Measurements from ENCODE around the gene PIK3R3.

DNA sequence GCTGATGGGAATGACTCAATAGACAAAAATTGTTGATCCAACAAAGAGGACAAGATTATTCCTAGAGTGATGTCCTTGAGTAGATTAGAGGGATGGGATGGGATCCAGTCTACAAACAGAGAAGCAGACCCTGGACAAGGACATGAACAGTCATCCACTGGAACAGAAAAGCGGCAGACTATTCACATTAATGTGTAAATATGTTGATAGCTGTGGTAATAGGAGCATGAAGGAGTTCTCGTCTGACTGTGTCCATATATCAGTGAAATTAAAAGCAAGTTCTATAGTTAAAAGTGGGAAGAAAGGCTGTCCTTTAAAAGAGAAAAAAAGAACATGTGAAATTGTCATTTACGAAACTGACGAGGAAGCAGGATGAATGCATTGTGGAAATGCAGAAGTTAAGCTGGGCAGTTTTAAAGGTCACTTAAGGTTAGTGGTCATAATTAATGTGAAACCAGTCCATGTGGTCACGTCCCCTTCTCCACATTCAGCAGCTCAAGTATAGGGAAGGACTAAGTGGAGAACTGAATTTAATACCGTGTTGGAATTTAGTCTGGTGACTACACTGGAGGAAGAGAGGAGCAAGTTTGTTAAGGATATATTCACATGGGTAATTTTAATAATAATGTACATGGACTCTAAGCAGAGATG lies 62.1 kb downstream of the PIK3R3 start:
- TF ChIP-seq CBFB (CRISPR knock-in tag; IDR thresholded peaks at IDR 0.05) = no peak
- TF ChIP-seq TAF1 (IDR thresholded peaks at IDR 0.05; ENCODE audit: control insufficient read depth, extremely low read depth, insufficient read depth, low read length, severe bottlenecking) = no peak
- TF ChIP-seq, protein P1, sequence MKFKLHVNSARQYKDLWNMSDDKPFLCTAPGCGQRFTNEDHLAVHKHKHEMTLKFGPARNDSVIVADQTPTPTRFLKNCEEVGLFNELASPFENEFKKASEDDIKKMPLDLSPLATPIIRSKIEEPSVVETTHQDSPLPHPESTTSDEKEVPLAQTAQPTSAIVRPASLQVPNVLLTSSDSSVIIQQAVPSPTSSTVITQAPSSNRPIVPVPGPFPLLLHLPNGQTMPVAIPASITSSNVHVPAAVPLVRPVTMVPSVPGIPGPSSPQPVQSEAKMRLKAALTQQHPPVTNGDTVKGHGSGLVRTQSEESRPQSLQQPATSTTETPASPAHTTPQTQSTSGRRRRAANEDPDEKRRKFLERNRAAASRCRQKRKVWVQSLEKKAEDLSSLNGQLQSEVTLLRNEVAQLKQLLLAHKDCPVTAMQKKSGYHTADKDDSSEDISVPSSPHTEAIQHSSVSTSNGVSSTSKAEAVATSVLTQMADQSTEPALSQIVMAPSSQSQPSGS (CRISPR knock-in tag; IDR thresholded peaks at IDR 0.05) = no peak
- TF ChIP-seq, protein P2, sequence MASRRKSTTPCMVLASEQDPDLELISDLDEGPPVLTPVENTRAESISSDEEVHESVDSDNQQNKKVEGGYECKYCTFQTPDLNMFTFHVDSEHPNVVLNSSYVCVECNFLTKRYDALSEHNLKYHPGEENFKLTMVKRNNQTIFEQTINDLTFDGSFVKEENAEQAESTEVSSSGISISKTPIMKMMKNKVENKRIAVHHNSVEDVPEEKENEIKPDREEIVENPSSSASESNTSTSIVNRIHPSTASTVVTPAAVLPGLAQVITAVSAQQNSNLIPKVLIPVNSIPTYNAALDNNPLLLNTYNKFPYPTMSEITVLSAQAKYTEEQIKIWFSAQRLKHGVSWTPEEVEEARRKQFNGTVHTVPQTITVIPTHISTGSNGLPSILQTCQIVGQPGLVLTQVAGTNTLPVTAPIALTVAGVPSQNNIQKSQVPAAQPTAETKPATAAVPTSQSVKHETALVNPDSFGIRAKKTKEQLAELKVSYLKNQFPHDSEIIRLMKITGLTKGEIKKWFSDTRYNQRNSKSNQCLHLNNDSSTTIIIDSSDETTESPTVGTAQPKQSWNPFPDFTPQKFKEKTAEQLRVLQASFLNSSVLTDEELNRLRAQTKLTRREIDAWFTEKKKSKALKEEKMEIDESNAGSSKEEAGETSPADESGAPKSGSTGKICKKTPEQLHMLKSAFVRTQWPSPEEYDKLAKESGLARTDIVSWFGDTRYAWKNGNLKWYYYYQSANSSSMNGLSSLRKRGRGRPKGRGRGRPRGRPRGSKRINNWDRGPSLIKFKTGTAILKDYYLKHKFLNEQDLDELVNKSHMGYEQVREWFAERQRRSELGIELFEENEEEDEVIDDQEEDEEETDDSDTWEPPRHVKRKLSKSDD (conservative IDR thresholded peaks at IDR 0.05; ENCODE audit: low read length) = no peak
- TF ChIP-seq ARNT (IDR thresholded peaks at IDR 0.05) = no peak
- TF ChIP-seq, protein P3, sequence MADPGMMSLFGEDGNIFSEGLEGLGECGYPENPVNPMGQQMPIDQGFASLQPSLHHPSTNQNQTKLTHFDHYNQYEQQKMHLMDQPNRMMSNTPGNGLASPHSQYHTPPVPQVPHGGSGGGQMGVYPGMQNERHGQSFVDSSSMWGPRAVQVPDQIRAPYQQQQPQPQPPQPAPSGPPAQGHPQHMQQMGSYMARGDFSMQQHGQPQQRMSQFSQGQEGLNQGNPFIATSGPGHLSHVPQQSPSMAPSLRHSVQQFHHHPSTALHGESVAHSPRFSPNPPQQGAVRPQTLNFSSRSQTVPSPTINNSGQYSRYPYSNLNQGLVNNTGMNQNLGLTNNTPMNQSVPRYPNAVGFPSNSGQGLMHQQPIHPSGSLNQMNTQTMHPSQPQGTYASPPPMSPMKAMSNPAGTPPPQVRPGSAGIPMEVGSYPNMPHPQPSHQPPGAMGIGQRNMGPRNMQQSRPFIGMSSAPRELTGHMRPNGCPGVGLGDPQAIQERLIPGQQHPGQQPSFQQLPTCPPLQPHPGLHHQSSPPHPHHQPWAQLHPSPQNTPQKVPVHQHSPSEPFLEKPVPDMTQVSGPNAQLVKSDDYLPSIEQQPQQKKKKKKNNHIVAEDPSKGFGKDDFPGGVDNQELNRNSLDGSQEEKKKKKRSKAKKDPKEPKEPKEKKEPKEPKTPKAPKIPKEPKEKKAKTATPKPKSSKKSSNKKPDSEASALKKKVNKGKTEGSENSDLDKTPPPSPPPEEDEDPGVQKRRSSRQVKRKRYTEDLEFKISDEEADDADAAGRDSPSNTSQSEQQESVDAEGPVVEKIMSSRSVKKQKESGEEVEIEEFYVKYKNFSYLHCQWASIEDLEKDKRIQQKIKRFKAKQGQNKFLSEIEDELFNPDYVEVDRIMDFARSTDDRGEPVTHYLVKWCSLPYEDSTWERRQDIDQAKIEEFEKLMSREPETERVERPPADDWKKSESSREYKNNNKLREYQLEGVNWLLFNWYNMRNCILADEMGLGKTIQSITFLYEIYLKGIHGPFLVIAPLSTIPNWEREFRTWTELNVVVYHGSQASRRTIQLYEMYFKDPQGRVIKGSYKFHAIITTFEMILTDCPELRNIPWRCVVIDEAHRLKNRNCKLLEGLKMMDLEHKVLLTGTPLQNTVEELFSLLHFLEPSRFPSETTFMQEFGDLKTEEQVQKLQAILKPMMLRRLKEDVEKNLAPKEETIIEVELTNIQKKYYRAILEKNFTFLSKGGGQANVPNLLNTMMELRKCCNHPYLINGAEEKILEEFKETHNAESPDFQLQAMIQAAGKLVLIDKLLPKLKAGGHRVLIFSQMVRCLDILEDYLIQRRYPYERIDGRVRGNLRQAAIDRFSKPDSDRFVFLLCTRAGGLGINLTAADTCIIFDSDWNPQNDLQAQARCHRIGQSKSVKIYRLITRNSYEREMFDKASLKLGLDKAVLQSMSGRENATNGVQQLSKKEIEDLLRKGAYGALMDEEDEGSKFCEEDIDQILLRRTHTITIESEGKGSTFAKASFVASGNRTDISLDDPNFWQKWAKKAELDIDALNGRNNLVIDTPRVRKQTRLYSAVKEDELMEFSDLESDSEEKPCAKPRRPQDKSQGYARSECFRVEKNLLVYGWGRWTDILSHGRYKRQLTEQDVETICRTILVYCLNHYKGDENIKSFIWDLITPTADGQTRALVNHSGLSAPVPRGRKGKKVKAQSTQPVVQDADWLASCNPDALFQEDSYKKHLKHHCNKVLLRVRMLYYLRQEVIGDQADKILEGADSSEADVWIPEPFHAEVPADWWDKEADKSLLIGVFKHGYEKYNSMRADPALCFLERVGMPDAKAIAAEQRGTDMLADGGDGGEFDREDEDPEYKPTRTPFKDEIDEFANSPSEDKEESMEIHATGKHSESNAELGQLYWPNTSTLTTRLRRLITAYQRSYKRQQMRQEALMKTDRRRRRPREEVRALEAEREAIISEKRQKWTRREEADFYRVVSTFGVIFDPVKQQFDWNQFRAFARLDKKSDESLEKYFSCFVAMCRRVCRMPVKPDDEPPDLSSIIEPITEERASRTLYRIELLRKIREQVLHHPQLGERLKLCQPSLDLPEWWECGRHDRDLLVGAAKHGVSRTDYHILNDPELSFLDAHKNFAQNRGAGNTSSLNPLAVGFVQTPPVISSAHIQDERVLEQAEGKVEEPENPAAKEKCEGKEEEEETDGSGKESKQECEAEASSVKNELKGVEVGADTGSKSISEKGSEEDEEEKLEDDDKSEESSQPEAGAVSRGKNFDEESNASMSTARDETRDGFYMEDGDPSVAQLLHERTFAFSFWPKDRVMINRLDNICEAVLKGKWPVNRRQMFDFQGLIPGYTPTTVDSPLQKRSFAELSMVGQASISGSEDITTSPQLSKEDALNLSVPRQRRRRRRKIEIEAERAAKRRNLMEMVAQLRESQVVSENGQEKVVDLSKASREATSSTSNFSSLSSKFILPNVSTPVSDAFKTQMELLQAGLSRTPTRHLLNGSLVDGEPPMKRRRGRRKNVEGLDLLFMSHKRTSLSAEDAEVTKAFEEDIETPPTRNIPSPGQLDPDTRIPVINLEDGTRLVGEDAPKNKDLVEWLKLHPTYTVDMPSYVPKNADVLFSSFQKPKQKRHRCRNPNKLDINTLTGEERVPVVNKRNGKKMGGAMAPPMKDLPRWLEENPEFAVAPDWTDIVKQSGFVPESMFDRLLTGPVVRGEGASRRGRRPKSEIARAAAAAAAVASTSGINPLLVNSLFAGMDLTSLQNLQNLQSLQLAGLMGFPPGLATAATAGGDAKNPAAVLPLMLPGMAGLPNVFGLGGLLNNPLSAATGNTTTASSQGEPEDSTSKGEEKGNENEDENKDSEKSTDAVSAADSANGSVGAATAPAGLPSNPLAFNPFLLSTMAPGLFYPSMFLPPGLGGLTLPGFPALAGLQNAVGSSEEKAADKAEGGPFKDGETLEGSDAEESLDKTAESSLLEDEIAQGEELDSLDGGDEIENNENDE (IDR thresholded peaks at IDR 0.05; ENCODE audit: low read depth, low read length) = no peak
- TF ChIP-seq NBN (IDR thresholded peaks at IDR 0.05; ENCODE audit: low read depth) = no peak
- TF ChIP-seq, protein P4, sequence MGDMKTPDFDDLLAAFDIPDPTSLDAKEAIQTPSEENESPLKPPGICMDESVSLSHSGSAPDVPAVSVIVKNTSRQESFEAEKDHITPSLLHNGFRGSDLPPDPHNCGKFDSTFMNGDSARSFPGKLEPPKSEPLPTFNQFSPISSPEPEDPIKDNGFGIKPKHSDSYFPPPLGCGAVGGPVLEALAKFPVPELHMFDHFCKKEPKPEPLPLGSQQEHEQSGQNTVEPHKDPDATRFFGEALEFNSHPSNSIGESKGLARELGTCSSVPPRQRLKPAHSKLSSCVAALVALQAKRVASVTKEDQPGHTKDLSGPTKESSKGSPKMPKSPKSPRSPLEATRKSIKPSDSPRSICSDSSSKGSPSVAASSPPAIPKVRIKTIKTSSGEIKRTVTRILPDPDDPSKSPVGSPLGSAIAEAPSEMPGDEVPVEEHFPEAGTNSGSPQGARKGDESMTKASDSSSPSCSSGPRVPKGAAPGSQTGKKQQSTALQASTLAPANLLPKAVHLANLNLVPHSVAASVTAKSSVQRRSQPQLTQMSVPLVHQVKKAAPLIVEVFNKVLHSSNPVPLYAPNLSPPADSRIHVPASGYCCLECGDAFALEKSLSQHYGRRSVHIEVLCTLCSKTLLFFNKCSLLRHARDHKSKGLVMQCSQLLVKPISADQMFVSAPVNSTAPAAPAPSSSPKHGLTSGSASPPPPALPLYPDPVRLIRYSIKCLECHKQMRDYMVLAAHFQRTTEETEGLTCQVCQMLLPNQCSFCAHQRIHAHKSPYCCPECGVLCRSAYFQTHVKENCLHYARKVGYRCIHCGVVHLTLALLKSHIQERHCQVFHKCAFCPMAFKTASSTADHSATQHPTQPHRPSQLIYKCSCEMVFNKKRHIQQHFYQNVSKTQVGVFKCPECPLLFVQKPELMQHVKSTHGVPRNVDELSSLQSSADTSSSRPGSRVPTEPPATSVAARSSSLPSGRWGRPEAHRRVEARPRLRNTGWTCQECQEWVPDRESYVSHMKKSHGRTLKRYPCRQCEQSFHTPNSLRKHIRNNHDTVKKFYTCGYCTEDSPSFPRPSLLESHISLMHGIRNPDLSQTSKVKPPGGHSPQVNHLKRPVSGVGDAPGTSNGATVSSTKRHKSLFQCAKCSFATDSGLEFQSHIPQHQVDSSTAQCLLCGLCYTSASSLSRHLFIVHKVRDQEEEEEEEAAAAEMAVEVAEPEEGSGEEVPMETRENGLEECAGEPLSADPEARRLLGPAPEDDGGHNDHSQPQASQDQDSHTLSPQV (IDR thresholded peaks at IDR 0.05) = no peak
- no peak for TF ChIP-seq MYNN (IDR thresholded peaks at IDR 0.05)
- TF ChIP-seq MYNN (CRISPR knock-in tag; IDR thresholded peaks at IDR 0.05) = no peak

All from K562 (cell line).